Measurements from ENCODE around the gene FAM118A. TPM values are rescaled to one million over a fixed set of nuclear protein-coding genes. Genes with fewer than 3 reads are reported as not detected.

The FAM118A gene
- total and polyA plus RNA-seq, 2 experiments from 2014 or later, result 11.9 to 20.3 TPM

DNA sequence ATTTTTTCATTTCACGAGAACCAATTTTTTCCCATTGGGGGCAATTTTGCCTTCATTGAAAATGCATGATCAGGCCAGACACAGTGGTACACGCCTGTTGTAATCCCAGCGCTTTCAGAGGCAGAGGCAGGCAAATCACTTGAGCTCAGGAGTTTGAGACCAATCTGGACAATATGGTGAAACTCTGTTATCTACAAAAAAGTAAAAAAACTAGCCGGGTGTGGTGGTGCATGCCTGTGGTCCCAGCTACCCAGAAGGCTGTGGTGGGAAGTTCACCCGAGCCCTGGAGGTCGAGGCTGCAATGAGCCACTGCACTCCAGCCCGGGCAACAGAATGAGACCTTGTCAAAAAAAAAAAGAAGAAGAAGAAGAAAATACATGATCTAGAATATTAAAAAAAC is 44.2 kb upstream of the FAM118A start:
- no peak for TF ChIP-seq EZH2phosphoT487 (IDR thresholded peaks at IDR 0.05; ENCODE audit: unreplicated experiment)
- TF ChIP-seq ZNF331 (CRISPR knock-in tag; IDR thresholded peaks at IDR 0.05; ENCODE audit: low read depth), result no peak
- TF ChIP-seq CREB1 (CRISPR knock-in tag; IDR thresholded peaks at IDR 0.05; ENCODE audit: low read depth), result no peak
- TF ChIP-seq EZH2 (IDR thresholded peaks at IDR 0.05; ENCODE audit: low read depth, unreplicated experiment), result no peak
- TF ChIP-seq, protein P1, sequence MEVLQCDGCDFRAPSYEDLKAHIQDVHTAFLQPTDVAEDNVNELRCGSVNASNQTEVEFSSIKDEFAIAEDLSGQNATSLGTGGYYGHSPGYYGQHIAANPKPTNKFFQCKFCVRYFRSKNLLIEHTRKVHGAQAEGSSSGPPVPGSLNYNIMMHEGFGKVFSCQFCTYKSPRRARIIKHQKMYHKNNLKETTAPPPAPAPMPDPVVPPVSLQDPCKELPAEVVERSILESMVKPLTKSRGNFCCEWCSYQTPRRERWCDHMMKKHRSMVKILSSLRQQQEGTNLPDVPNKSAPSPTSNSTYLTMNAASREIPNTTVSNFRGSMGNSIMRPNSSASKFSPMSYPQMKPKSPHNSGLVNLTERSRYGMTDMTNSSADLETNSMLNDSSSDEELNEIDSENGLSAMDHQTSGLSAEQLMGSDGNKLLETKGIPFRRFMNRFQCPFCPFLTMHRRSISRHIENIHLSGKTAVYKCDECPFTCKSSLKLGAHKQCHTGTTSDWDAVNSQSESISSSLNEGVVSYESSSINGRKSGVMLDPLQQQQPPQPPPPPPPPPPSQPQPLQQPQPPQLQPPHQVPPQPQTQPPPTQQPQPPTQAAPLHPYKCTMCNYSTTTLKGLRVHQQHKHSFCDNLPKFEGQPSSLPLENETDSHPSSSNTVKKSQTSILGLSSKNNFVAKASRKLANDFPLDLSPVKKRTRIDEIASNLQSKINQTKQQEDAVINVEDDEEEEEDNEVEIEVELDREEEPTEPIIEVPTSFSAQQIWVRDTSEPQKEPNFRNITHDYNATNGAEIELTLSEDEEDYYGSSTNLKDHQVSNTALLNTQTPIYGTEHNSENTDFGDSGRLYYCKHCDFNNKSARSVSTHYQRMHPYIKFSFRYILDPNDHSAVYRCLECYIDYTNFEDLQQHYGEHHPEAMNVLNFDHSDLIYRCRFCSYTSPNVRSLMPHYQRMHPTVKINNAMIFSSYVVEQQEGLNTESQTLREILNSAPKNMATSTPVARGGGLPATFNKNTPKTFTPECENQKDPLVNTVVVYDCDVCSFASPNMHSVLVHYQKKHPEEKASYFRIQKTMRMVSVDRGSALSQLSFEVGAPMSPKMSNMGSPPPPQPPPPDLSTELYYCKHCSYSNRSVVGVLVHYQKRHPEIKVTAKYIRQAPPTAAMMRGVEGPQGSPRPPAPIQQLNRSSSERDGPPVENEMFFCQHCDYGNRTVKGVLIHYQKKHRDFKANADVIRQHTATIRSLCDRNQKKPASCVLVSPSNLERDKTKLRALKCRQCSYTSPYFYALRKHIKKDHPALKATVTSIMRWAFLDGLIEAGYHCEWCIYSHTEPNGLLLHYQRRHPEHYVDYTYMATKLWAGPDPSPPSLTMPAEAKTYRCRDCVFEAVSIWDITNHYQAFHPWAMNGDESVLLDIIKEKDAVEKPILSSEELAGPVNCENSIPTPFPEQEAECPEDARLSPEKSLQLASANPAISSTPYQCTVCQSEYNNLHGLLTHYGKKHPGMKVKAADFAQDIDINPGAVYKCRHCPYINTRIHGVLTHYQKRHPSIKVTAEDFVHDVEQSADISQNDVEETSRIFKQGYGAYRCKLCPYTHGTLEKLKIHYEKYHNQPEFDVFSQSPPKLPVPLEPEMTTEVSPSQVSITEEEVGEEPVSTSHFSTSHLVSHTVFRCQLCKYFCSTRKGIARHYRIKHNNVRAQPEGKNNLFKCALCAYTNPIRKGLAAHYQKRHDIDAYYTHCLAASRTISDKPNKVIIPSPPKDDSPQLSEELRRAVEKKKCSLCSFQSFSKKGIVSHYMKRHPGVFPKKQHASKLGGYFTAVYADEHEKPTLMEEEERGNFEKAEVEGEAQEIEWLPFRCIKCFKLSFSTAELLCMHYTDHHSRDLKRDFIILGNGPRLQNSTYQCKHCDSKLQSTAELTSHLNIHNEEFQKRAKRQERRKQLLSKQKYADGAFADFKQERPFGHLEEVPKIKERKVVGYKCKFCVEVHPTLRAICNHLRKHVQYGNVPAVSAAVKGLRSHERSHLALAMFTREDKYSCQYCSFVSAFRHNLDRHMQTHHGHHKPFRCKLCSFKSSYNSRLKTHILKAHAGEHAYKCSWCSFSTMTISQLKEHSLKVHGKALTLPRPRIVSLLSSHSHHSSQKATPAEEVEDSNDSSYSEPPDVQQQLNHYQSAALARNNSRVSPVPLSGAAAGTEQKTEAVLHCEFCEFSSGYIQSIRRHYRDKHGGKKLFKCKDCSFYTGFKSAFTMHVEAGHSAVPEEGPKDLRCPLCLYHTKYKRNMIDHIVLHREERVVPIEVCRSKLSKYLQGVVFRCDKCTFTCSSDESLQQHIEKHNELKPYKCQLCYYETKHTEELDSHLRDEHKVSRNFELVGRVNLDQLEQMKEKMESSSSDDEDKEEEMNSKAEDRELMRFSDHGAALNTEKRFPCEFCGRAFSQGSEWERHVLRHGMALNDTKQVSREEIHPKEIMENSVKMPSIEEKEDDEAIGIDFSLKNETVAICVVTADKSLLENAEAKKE (CRISPR knock-in tag; IDR thresholded peaks at IDR 0.05), result no peak
- no peak for TF ChIP-seq NANOG (IDR thresholded peaks at IDR 0.05; ENCODE audit: borderline replicate concordance)
- no peak for TF ChIP-seq ZNF114 (CRISPR knock-in tag; IDR thresholded peaks at IDR 0.05)
- TF ChIP-seq STAT1 (IDR thresholded peaks at IDR 0.05; ENCODE audit: unreplicated experiment), result no peak
- no peak for TF ChIP-seq JUNB (IDR thresholded peaks at IDR 0.05; ENCODE audit: unreplicated experiment)
- TF ChIP-seq, protein P2, sequence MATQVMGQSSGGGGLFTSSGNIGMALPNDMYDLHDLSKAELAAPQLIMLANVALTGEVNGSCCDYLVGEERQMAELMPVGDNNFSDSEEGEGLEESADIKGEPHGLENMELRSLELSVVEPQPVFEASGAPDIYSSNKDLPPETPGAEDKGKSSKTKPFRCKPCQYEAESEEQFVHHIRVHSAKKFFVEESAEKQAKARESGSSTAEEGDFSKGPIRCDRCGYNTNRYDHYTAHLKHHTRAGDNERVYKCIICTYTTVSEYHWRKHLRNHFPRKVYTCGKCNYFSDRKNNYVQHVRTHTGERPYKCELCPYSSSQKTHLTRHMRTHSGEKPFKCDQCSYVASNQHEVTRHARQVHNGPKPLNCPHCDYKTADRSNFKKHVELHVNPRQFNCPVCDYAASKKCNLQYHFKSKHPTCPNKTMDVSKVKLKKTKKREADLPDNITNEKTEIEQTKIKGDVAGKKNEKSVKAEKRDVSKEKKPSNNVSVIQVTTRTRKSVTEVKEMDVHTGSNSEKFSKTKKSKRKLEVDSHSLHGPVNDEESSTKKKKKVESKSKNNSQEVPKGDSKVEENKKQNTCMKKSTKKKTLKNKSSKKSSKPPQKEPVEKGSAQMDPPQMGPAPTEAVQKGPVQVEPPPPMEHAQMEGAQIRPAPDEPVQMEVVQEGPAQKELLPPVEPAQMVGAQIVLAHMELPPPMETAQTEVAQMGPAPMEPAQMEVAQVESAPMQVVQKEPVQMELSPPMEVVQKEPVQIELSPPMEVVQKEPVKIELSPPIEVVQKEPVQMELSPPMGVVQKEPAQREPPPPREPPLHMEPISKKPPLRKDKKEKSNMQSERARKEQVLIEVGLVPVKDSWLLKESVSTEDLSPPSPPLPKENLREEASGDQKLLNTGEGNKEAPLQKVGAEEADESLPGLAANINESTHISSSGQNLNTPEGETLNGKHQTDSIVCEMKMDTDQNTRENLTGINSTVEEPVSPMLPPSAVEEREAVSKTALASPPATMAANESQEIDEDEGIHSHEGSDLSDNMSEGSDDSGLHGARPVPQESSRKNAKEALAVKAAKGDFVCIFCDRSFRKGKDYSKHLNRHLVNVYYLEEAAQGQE (IDR thresholded peaks at IDR 0.05; ENCODE audit: unreplicated experiment), result no peak
- TF ChIP-seq, protein P3, sequence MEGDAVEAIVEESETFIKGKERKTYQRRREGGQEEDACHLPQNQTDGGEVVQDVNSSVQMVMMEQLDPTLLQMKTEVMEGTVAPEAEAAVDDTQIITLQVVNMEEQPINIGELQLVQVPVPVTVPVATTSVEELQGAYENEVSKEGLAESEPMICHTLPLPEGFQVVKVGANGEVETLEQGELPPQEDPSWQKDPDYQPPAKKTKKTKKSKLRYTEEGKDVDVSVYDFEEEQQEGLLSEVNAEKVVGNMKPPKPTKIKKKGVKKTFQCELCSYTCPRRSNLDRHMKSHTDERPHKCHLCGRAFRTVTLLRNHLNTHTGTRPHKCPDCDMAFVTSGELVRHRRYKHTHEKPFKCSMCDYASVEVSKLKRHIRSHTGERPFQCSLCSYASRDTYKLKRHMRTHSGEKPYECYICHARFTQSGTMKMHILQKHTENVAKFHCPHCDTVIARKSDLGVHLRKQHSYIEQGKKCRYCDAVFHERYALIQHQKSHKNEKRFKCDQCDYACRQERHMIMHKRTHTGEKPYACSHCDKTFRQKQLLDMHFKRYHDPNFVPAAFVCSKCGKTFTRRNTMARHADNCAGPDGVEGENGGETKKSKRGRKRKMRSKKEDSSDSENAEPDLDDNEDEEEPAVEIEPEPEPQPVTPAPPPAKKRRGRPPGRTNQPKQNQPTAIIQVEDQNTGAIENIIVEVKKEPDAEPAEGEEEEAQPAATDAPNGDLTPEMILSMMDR (conservative IDR thresholded peaks at IDR 0.05; ENCODE audit: low read depth in 2 of 2), result no peak
- TF ChIP-seq, protein P4, sequence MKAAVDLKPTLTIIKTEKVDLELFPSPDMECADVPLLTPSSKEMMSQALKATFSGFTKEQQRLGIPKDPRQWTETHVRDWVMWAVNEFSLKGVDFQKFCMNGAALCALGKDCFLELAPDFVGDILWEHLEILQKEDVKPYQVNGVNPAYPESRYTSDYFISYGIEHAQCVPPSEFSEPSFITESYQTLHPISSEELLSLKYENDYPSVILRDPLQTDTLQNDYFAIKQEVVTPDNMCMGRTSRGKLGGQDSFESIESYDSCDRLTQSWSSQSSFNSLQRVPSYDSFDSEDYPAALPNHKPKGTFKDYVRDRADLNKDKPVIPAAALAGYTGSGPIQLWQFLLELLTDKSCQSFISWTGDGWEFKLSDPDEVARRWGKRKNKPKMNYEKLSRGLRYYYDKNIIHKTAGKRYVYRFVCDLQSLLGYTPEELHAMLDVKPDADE (IDR thresholded peaks at IDR 0.05), result no peak
- TF ChIP-seq POLR2AphosphoS5 (IDR thresholded peaks at IDR 0.05; ENCODE audit: low read depth), result no peak
- 0 out of 2 replicates have a peak, but pooled peaks cover 9% of the 10 kb centered on the region for H3F3A ChIP-seq (replicated peaks; ENCODE audit: low read depth)

More for the DNA sequence above, 44.2 kb upstream of the FAM118A start:
- H3K27ac Mint-ChIP-seq, result no peak overlapping the region
- DNase-seq (ENCODE audit: low spot score) (no peak), ATAC-seq (no peak)
- Histone ChIP-seq H2AFZ (no peak overlapping the region), H3K4me1 (ENCODE audit: insufficient read depth) (peaks cover 11% of the 10 kb centered on the region; the same call in 1 of the 2 replicates), H3K79me2 (replicated peaks; ENCODE audit: insufficient read depth) (no peaks in the 10 kb centered on the region), H3K4me2 (no peak overlapping the region), H3K9me2 (ENCODE audit: insufficient read depth) (no peaks in the 10 kb centered on the region), H4K20me1 (replicated peaks; ENCODE audit: insufficient read depth) (no peaks in the 10 kb centered on the region), H3K4me3 (no peak overlapping the region), H3K27ac (ENCODE audit: low read depth) (no peak overlapping the region), H3K36me3 (ENCODE audit: insufficient read depth) (no peaks in the 10 kb centered on the region), H3K27me3 (ENCODE audit: insufficient read depth) (peaks cover 17% of the 10 kb centered on the region)
- H3K27me3 Mint-ChIP-seq (ENCODE audit: insufficient read depth, low read depth, poor library complexity), result peaks cover 24% of the 10 kb centered on the region
- no peaks in the 10 kb centered on the region for H3K9me3 Mint-ChIP-seq
- no peak overlapping the region for H3K4me3 Mint-ChIP-seq
- peaks cover 17% of the 10 kb centered on the region for H3K4me1 Mint-ChIP-seq
- no peaks in the 10 kb centered on the region; the same call in 2 of the 3 replicates for H3K36me3 Mint-ChIP-seq (ENCODE audit: low read depth)
